Panc1 (cell line): ENCODE data around the gene CLEC4M. TPM values are rescaled to one million over a fixed set of nuclear protein-coding genes. Genes with fewer than 3 reads are reported as not detected.

ENCODE experiments used
- ATAC-seq: fragments of 200-7000 bp; cut with Tn5 transposase; 2 replicates; pipeline ENCODE4 v1.9.1; 2020; ENCODE audit warnings: mild to moderate bottlenecking, moderate library complexity
- BruUV-seq: library from RNA; stranded (reverse); fragments of 400-500 nt; replicated peaks from 2 replicates; lab custom pipeline; 2021; lab: Mats Ljungman, UMichigan
- CTCF ChIA-PET: fragments of 300-600 bp; sonication (Branson Sonifier 250); formaldehyde crosslinking; loops from one replicate; lab custom pipeline; 2022; ENCODE audit warnings: antibody characterized with exemption; lab: Charles Lee
- POLR2A ChIA-PET: fragments of 300-600 bp; sonication (Branson Sonifier 250); formaldehyde crosslinking; loops from one replicate; lab custom pipeline; 2022; ENCODE audit warnings: antibody characterized with exemption; lab: Charles Lee
- DNase-seq: peaks from one replicate; pipeline ENCODE4 v3.0.0-alpha.2; 2010; ENCODE audit warnings: low read depth, low spot score
- H3K27ac ChIP-seq: 2 replicates; pipeline ENCODE4 v1.5.1; 2011; ENCODE audit warnings: mild to moderate bottlenecking, low read length, inconsistent platforms
- H3K27me3 ChIP-seq: fragments of 200-500 bp; sonication (Bioruptor generic); 2 replicates; pipeline ENCODE4 v1.6.0; 2014; ENCODE audit warnings: low read length, inconsistent platforms; ENCODE audit not compliant: control insufficient read depth, insufficient read depth
- H3K36me3 ChIP-seq: fragments of 200-500 bp; sonication (Bioruptor generic); 2 replicates; pipeline ENCODE4 v1.5.1; 2014; ENCODE audit warnings: inconsistent platforms, mild to moderate bottlenecking, low read length, moderate library complexity; ENCODE audit not compliant: control insufficient read depth, insufficient read depth
- H3K4me1 ChIP-seq: 2 replicates; pipeline ENCODE4 v1.5.1; 2011; ENCODE audit warnings: inconsistent platforms, mild to moderate bottlenecking, low read length, moderate library complexity; ENCODE audit not compliant: control insufficient read depth, insufficient read depth
- H3K4me3 ChIP-seq, 2 experiments: 2 replicates each; pipeline ENCODE4 v1.5.1; 2011 to 2012; ENCODE audit warnings: low read depth in 2 of 2, low read length in 2 of 2, mild to moderate bottlenecking in 2 of 2, inconsistent platforms in 1 of 2, moderate library complexity in 1 of 2
- H3K9me3 ChIP-seq: fragments of 200-500 bp; sonication (Bioruptor generic); 2 replicates; pipeline ENCODE4 v1.5.1; 2014; ENCODE audit warnings: low read depth, mild to moderate bottlenecking, inconsistent platforms, low read length, moderate library complexity; ENCODE audit not compliant: control insufficient read depth, insufficient read depth
- POLR2AphosphoS5 ChIP-seq: IDR thresholded peaks from 2 replicates; pipeline ENCODE4 v1.6.1; 2012; ENCODE audit warnings: mild to moderate bottlenecking, low read depth, low read length, moderate library complexity
- SIN3A ChIP-seq: IDR thresholded peaks from 2 replicates; pipeline ENCODE4 v1.6.1; 2012; ENCODE audit warnings: low read depth, mild to moderate bottlenecking, low read length, moderate library complexity, borderline replicate concordance; ENCODE audit not compliant: insufficient read depth
- TCF7L2 ChIP-seq: IDR thresholded peaks from 2 replicates; pipeline ENCODE4 v1.6.1; 2011; ENCODE audit warnings: mild to moderate bottlenecking, low read depth, low read length, inconsistent platforms
- in situ Hi-C: cut with HindIII; loops from 2 replicates; pipeline ENCODE4 v1.10.0; 2016; ENCODE audit warnings: low sequenced_read_pairs, low pct_unique_long_range_greater_than_20kb
- intact Hi-C: fragments of 100-400 bp; cut with micrococcal nuclease; formaldehyde crosslinking; loops from one replicate; pipeline ENCODE4 v1.10.0; 2022; ENCODE audit not compliant: unreplicated experiment
- total RNA-seq: library from RNA; stranded (reverse); gene quantifications from one replicate; pipeline ENCODE4 v1.2.1, GENCODE V29; 2021; ENCODE audit not compliant: unreplicated experiment
- TF ChIP-seq, protein P1 (sequence below): fragments of 450-650 bp; IDR thresholded peaks from 2 replicates; pipeline ENCODE4 v1.5.1; 2017; ENCODE audit warnings: mild to moderate bottlenecking
- TF ChIP-seq, protein P2 (sequence below), 2 experiments: IDR thresholded peaks; 2 replicates each; pipeline ENCODE4 v1.6.1; 2011 to 2012; ENCODE audit warnings: low read depth in 2 of 2, control low read depth in 1 of 2, low read length in 1 of 2, mild to moderate bottlenecking in 1 of 2, moderate library complexity in 1 of 2; ENCODE audit not compliant: insufficient read depth in 1 of 2

CLEC4M gene
- total RNA-seq, 1 experiment from 2014 or later: not detected

DNA sequence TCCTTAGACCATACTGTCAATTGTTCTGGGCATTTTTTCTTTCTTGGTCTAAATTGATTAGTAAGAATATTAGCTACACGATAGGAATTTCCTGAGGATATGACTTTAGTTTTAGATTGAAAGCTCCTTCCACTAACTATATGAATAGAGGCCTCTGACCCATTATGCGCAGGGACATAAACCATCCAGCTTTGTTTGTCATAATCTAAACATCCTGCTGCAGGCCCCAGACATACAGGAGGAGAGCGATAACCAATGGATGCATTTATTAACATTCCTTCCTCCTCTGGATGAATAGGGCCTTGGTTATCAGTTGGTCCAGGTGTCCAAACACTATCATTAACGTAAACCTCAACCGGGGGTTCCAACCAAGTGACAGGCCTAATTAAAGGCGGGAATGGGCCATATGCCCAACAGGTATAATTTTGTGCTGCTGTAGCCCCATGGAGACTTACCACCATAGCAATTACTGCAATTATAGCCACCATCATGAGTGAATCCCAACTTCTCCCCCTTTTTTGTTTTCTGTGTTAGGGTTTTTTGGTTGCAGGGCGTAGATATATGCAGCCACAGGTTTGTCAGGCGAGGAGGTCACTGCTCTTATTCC lies 32.6 kb downstream of the CLEC4M start:
- no TSS peak for BruUV-seq
- no peak for TF ChIP-seq POLR2AphosphoS5
- TF ChIP-seq, protein P1, sequence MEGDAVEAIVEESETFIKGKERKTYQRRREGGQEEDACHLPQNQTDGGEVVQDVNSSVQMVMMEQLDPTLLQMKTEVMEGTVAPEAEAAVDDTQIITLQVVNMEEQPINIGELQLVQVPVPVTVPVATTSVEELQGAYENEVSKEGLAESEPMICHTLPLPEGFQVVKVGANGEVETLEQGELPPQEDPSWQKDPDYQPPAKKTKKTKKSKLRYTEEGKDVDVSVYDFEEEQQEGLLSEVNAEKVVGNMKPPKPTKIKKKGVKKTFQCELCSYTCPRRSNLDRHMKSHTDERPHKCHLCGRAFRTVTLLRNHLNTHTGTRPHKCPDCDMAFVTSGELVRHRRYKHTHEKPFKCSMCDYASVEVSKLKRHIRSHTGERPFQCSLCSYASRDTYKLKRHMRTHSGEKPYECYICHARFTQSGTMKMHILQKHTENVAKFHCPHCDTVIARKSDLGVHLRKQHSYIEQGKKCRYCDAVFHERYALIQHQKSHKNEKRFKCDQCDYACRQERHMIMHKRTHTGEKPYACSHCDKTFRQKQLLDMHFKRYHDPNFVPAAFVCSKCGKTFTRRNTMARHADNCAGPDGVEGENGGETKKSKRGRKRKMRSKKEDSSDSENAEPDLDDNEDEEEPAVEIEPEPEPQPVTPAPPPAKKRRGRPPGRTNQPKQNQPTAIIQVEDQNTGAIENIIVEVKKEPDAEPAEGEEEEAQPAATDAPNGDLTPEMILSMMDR: no peak
- in situ Hi-C loops (no loop called here), intact Hi-C loops (no loop called here)
- H3K27ac ChIP-seq: no peak overlapping the region
- H3K27me3 ChIP-seq: no peaks in the 10 kb centered on the region; the same call in 1 of the 2 replicates
- H3K9me3 ChIP-seq: no peaks in the 10 kb centered on the region
- ChIA-PET CTCF (no interaction called here), POLR2A (no interaction called here)
- peaks cover 3% of the 10 kb centered on the region; the same call in 1 of the 2 replicates for H3K4me1 ChIP-seq
- H3K36me3 ChIP-seq: no peaks in the 10 kb centered on the region
- H3K4me3 ChIP-seq: no peak overlapping the region
- no peak for DNase-seq
- ATAC-seq: no peak

DNA sequence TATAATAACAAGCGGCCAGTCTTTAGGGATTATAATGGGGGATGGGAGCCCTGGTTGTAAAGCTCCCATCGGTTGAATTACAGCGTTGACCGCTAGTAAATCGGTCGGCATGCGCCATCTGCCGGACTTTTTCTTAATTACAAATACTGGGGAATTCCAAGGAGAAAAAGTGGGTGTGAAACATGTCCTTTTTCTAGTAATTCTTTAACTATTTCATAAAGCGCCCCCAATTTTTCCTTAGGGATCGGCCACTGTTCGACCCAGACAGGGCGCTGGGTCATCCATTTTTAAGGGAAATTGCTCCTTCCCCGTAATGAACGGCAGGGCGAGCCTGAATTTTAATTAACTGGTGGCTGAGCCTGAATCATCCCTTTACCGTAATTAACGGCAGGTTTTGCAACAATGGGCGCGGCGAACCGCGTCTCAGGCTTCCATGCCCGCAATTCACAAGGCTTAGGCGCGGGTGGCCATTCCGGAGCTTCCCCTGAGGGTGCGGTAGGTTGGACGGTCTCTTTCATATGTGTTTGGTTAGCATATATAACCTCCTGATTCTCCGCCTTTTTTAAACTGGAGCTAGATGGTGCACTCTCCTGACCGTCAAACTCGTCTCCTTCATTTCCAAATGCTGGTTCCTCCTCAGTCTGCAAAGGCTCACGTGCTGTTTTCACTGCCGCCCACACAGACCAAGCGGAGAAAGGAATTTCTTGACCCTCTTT lies 36.8 kb downstream of the CLEC4M start:
- in situ Hi-C loops: no loop called here
- DNase-seq: no peak
- ATAC-seq: peak; percentile 84
- CTCF ChIA-PET: interaction anchor here (0.6 to 1.9 kb wide), 8 partner anchors 18 to 280 kb away, joined by 3 to 21 read pairs (median 7); partner anchors contain the start of gene TRAPPC5
- peak overlapping the region; percentile 30 to 44 for H3K4me3 ChIP-seq
- H3K27me3 ChIP-seq: no peaks in the 10 kb centered on the region; the same call in 1 of the 2 replicates
- POLR2A ChIA-PET: interaction anchor here (0.7 kb wide), 1 partner anchor 701 kb away, joined by 11 read pairs; no protein-coding TSS in a partner anchor
- no TSS peak for BruUV-seq
- 0 out of 2 replicates have a peak overlapping the region, but pooled peaks have one; percentile 23 for H3K27ac ChIP-seq
- peaks cover 3% of the 10 kb centered on the region; the same call in 1 of the 2 replicates for H3K4me1 ChIP-seq
- intact Hi-C loops: loop anchor here (10.0 kb wide), 1 partner anchor 235 kb away; no protein-coding TSS in a partner anchor
- no peak for TF ChIP-seq TCF7L2
- TF ChIP-seq, protein P1: peak; percentile 74
- H3K9me3 ChIP-seq: no peaks in the 10 kb centered on the region
- H3K36me3 ChIP-seq: no peaks in the 10 kb centered on the region

DNA sequence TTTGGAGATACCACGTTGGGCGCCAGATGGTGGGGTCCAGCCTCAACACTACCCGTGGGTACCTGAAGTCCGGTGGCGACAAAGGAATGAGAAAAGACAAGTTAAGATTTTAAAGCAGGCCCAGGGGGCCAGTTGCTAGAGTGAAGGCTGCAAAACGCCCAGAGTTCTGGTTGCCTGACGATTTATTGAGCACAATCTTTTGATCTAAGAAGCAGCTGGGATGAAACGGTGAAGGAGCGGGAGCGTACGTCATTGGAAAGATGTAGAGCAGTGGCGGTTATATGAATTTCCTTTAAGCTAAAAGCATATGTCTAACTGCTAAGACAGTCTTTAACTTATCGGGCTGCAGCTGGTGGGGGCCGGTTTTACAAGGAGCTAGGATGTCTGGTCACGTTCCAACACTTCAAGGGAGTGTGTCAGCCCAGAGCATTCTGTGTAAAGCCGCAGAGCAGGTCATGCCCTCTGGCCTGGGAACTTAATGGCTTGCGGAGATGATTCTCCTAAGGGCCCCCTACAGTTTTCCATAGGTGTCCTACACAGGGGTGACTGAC lies 38.1 kb downstream of the CLEC4M start:
- H3K9me3 ChIP-seq: no peaks in the 10 kb centered on the region
- ATAC-seq (no peak), DNase-seq (no peak)
- H3K4me1 ChIP-seq: peaks cover 3% of the 10 kb centered on the region; the same call in 1 of the 2 replicates
- no peak for TF ChIP-seq SIN3A
- TF ChIP-seq, protein P2, sequence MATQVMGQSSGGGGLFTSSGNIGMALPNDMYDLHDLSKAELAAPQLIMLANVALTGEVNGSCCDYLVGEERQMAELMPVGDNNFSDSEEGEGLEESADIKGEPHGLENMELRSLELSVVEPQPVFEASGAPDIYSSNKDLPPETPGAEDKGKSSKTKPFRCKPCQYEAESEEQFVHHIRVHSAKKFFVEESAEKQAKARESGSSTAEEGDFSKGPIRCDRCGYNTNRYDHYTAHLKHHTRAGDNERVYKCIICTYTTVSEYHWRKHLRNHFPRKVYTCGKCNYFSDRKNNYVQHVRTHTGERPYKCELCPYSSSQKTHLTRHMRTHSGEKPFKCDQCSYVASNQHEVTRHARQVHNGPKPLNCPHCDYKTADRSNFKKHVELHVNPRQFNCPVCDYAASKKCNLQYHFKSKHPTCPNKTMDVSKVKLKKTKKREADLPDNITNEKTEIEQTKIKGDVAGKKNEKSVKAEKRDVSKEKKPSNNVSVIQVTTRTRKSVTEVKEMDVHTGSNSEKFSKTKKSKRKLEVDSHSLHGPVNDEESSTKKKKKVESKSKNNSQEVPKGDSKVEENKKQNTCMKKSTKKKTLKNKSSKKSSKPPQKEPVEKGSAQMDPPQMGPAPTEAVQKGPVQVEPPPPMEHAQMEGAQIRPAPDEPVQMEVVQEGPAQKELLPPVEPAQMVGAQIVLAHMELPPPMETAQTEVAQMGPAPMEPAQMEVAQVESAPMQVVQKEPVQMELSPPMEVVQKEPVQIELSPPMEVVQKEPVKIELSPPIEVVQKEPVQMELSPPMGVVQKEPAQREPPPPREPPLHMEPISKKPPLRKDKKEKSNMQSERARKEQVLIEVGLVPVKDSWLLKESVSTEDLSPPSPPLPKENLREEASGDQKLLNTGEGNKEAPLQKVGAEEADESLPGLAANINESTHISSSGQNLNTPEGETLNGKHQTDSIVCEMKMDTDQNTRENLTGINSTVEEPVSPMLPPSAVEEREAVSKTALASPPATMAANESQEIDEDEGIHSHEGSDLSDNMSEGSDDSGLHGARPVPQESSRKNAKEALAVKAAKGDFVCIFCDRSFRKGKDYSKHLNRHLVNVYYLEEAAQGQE (IDR thresholded peaks at IDR 0.05; ENCODE audit: insufficient read depth in 1 of 2, low read depth in 2 of 2, low read length in 1 of 2): no peak
- TF ChIP-seq, protein P1: no peak
- TF ChIP-seq POLR2AphosphoS5: no peak
- no peak for TF ChIP-seq TCF7L2
- H3K27ac ChIP-seq: no peak overlapping the region
- ChIA-PET POLR2A (no interaction called here), CTCF (interaction anchor here (0.5 to 1.9 kb wide), 2 partner anchors 227 to 233 kb away, joined by 5 to 21 read pairs; no protein-coding TSS in a partner anchor)
- intact Hi-C loops (loop anchor here (10.0 kb wide), 1 partner anchor 236 kb away; no protein-coding TSS in a partner anchor), in situ Hi-C loops (no loop called here)
- BruUV-seq: no TSS peak
- H3K4me3 ChIP-seq: no peak overlapping the region
- H3K36me3 ChIP-seq: no peaks in the 10 kb centered on the region
- no peaks in the 10 kb centered on the region; the same call in 1 of the 2 replicates for H3K27me3 ChIP-seq
